K562 (cell line): ENCODE measurements around the gene DOCK7. TPM values are rescaled to one million over a fixed set of nuclear protein-coding genes. Genes with fewer than 3 reads are reported as not detected.

Source experiments
- CBX2 ChIP-seq: fragments of 200-600 bp; sonication (generic); IDR thresholded peaks from one replicate; pipeline ENCODE4 v1.6.1; 2012; ENCODE audit warnings: mild to moderate bottlenecking, low read length, inconsistent platforms; ENCODE audit not compliant: insufficient read depth, poor library complexity, severe bottlenecking
- DPF2 ChIP-seq: fragments of 450-650 bp; IDR thresholded peaks from 2 replicates; pipeline ENCODE4 v1.6.1; 2016
- EGR1 ChIP-seq: fragments of 450-650 bp; conservative IDR thresholded peaks from 2 replicates; pipeline ENCODE4 v1.6.1; 2017; ENCODE audit warnings: mild to moderate bottlenecking
- EP300 ChIP-seq: IDR thresholded peaks from 2 replicates; pipeline ENCODE4 v1.6.1; 2012; ENCODE audit warnings: low read length, improper control_type of control experiment
- HDAC2 ChIP-seq: fragments of 450-650 bp; IDR thresholded peaks from 2 replicates; pipeline ENCODE4 v1.6.1; 2016; ENCODE audit warnings: mild to moderate bottlenecking
- HINFP ChIP-seq: fragments of 450-650 bp; conservative IDR thresholded peaks from 2 replicates; pipeline ENCODE4 v1.6.1; 2016; ENCODE audit warnings: missing genetic modification characterization, low read depth, mild to moderate bottlenecking, control low read depth, missing compliant biosample characterization
- HNRNPH1 ChIP-seq: fragments of 200-400 bp; formaldehyde crosslinking; optimal IDR thresholded peaks from 2 replicates; pipeline ENCODE3; 2017; ENCODE audit warnings: low read depth, mild to moderate bottlenecking, low read length, moderate library complexity
- LARP7 ChIP-seq: fragments of 450-650 bp; IDR thresholded peaks from 2 replicates; pipeline ENCODE4 v1.6.1; 2016
- MTA1 ChIP-seq: fragments of 450-650 bp; IDR thresholded peaks from 2 replicates; pipeline ENCODE4 v1.6.1; 2017; ENCODE audit warnings: borderline replicate concordance
- MTA2 ChIP-seq: fragments of 450-650 bp; IDR thresholded peaks from 2 replicates; pipeline ENCODE4 v1.6.1; 2016; ENCODE audit warnings: low read depth
- NR2C2 ChIP-seq, 2 experiments: fragments of 200-800 bp in 1 of 2; sonication (Bioruptor generic) in 1 of 2; sonication (generic) in 1 of 2; formaldehyde crosslinking in 1 of 2; IDR thresholded peaks; 2 replicates each; pipeline versions ENCODE4 v1.6.1 to v1.8.0; 2016 to 2022; ENCODE audit warnings: mild to moderate bottlenecking in 1 of 2, missing compliant biosample characterization in 1 of 2, missing genetic modification characterization in 1 of 2, missing genetic modification reagents in 1 of 2
- PKNOX1 ChIP-seq: fragments of 450-650 bp; IDR thresholded peaks from 2 replicates; pipeline ENCODE4 v1.6.1; 2016
- TCFL5 ChIP-seq: fragments of 250-450 bp; sonication (Bioruptor Pico); conservative IDR thresholded peaks from 2 replicates; pipeline ENCODE4 v1.6.1; 2021; ENCODE audit warnings: mild to moderate bottlenecking, moderate library complexity, matching md5 sums
- XRCC4 ChIP-seq: IDR thresholded peaks from one replicate; pipeline ENCODE4 v1.6.1; 2011; ENCODE audit not compliant: insufficient read depth, insufficient read length; ENCODE audit errors: extremely low read depth
- ZBTB43 ChIP-seq: sonication (generic); formaldehyde crosslinking; IDR thresholded peaks from 2 replicates; pipeline ENCODE4 v1.8.0; 2023; ENCODE audit warnings: mild to moderate bottlenecking, missing genetic modification reagents
- ZHX1 ChIP-seq: fragments of 150-350 bp; conservative IDR thresholded peaks from 2 replicates; pipeline ENCODE4 v1.6.1; 2014; ENCODE audit warnings: low read length
- ZNF354B ChIP-seq: fragments of 250-450 bp; sonication (Bioruptor Pico); IDR thresholded peaks from 2 replicates; pipeline ENCODE4 v1.4.0; 2020
- ZNF511 ChIP-seq: sonication (generic); formaldehyde crosslinking; IDR thresholded peaks from 2 replicates; pipeline ENCODE4 v1.8.0; 2022; ENCODE audit warnings: mild to moderate bottlenecking, missing genetic modification reagents
- ZNF57 ChIP-seq: fragments of 450-650 bp; formaldehyde crosslinking; IDR thresholded peaks from 2 replicates; pipeline ENCODE4 v1.4.0; 2020; ENCODE audit warnings: mild to moderate bottlenecking, moderate library complexity
- polyA plus RNA-seq, 8 experiments: library from polyadenylated mRNA; depleted of rRNA in 4 of 8; stranded (reverse) in 5 of 8; unstranded in 3 of 8; fragments of >200 nt; fragmentation: Nextera tagmentation in 2 of 8; fragmentation: Illumina TruSeq in 1 of 8; extraction: Ambion mirVana in 2 of 8; extraction: Trizol in 1 of 8; gene quantifications; 2 replicates each; pipeline versions ENCODE4 v1.2.1 to v1.2.3, GENCODE V29; 2011 to 2014; ENCODE audit warnings: inconsistent platforms in 1 of 8, missing spikeins in 1 of 8
- total RNA-seq, 7 experiments: library from RNA; depleted of rRNA in 6 of 7; stranded (reverse); fragments of >200 nt in 6 of 7; fragmentation: Illumina TruSeq in 2 of 7; extraction: Trizol in 2 of 7; gene quantifications; 2 replicates each; pipeline versions ENCODE4 v1.2.1 to v1.2.3, GENCODE V29; 2011 to 2021; ENCODE audit warnings: low replicate concordance in 1 of 7
- TF ChIP-seq, protein P1 (sequence below): fragments of 250-450 bp; sonication (Bioruptor Pico); IDR thresholded peaks from 2 replicates; pipeline ENCODE4 v1.8.0; 2022; ENCODE audit warnings: moderate library complexity, mild to moderate bottlenecking, inconsistent platforms

Gene DOCK7
- total and polyA plus RNA-seq, 9 of the 15 experiments (the other 6 are each of a cell fraction or from before 2014, with no cell fraction given) = 4.9 to 35.1 (median 12.6) TPM

DNA sequence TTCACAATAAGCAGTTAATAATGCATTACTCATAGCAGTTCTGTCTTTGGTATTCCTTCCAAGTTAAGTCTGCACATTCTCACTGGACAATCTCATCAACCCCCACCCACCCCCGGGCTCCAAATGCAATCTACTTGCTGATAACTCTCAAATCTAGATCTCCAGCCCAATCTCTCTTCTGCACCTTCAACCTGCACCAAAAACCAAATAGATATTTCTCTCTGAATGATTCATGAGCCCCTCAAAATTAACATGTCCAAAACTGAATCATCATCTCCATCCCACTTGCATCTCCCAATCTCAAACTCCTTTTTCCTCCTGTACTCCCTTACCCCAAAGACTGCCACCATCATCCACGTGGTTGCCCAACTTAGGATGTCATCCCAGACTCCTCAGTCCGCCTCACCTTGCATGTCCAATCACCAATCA lies 2.7 kb downstream of the DOCK7 start (continued):
- TF ChIP-seq ZNF511 (CRISPR knock-in tag) (no peak), HINFP (tag) (no peak), HNRNPH1 (no peak), CBX2 (no peak), ZHX1 (no peak), EGR1 (peak; percentile 74), MTA2 (peak; percentile 28), MTA1 (0 out of 2 replicates have a peak, but pooled peaks have one; percentile 43), XRCC4 (no peak), ZNF354B (CRISPR knock-in tag) (no peak), PKNOX1 (no peak), NR2C2 (CRISPR knock-in tag; IDR thresholded peaks at IDR 0.05) (no peak), NR2C2 (tag; IDR thresholded peaks at IDR 0.05) (no peak), LARP7 (no peak), DPF2 (peak; percentile 49; the same call in 1 of the 2 replicates), HDAC2 (no peak), TCFL5 (CRISPR knock-in tag) (no peak), ZNF57 (CRISPR knock-in tag) (no peak), ZBTB43 (no peak), EP300 (0 out of 2 replicates have a peak, but pooled peaks have one; percentile 31)
- TF ChIP-seq, protein P1, sequence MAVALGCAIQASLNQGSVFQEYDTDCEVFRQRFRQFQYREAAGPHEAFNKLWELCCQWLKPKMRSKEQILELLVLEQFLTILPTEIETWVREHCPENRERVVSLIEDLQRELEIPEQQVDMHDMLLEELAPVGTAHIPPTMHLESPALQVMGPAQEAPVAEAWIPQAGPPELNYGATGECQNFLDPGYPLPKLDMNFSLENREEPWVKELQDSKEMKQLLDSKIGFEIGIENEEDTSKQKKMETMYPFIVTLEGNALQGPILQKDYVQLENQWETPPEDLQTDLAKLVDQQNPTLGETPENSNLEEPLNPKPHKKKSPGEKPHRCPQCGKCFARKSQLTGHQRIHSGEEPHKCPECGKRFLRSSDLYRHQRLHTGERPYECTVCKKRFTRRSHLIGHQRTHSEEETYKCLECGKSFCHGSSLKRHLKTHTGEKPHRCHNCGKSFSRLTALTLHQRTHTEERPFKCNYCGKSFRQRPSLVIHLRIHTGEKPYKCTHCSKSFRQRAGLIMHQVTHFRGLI (CRISPR knock-in tag) = no peak
